HCT116 (cell line): Measurements from ENCODE around the gene SNAI1. TPM values are rescaled to one million over a fixed set of nuclear protein-coding genes. Genes with fewer than 3 reads are reported as not detected.

Source experiments
- ATAC-seq: fragments of 200-7000 bp; cut with Tn5 transposase; 2 replicates; pipeline ENCODE4 v1.9.1; 2020; ENCODE audit warnings: mild to moderate bottlenecking, moderate library complexity
- BruUV-seq: library from RNA; stranded (reverse); fragments of 400-500 nt; replicated peaks from 2 replicates; lab custom pipeline; 2021; lab: Mats Ljungman, UMichigan
- CTCF ChIA-PET: fragments of 300-600 bp; sonication (Branson Sonifier 250); formaldehyde crosslinking; loops from one replicate; lab custom pipeline; 2021; ENCODE audit warnings: antibody characterized with exemption; lab: Charles Lee
- POLR2A ChIA-PET: fragments of 300-600, 350-600 bp; sonication (Branson Sonifier 250); formaldehyde crosslinking; loops from one replicate; lab custom pipeline; 2021; ENCODE audit warnings: antibody characterized with exemption; lab: Charles Lee
- RAD21 ChIA-PET, 2 experiments: fragments of 300-600 bp; sonication (Branson Sonifier 250); formaldehyde crosslinking; loops; one replicate each; lab custom pipeline; 2023; ENCODE audit warnings: low total read pairs in 2 of 2; ENCODE audit not compliant: uncharacterized antibody in 2 of 2, unreplicated experiment in 2 of 2, low non-redundant PET in 1 of 2; lab: Charles Lee
- DNase-seq: peaks from one replicate; pipeline ENCODE4 v3.0.0-alpha.2; 2010; ENCODE audit warnings: low read depth, low spot score
- H2AFZ ChIP-seq: fragments of 200-600 bp; shearing (Covaris generic), sonication (generic); 2 replicates; pipeline ENCODE4 v1.6.1; 2017; ENCODE audit warnings: low read depth, mixed run types, mixed read lengths, antibody characterized with exemption, low read length; ENCODE audit not compliant: poor library complexity, severe bottlenecking
- H3K27ac ChIP-seq: 2 replicates; pipeline ENCODE4 v1.5.1; 2012; ENCODE audit warnings: low read depth, low read length
- H3K27me3 ChIP-seq: fragments of 200-600 bp; sonication (generic); 2 replicates; pipeline ENCODE4 v1.6.1; 2016; ENCODE audit warnings: mixed run types, low read length, mixed read lengths; ENCODE audit not compliant: insufficient read depth
- H3K36me3 ChIP-seq, 2 experiments: fragments of 200-500 bp in 1 of 2; fragments of 200-600 bp in 1 of 2; sonication (Bioruptor generic) in 1 of 2; sonication (generic) in 1 of 2; 2 replicates each; pipeline versions ENCODE4 v1.5.1 to v1.6.1; 2014 to 2016; ENCODE audit warnings: low read length in 2 of 2, inconsistent platforms in 1 of 2, mixed read lengths in 1 of 2, mixed run types in 1 of 2; ENCODE audit not compliant: insufficient read depth in 2 of 2, control insufficient read depth in 1 of 2
- H3K4me1 ChIP-seq, 2 experiments: fragments of 200-600 bp in 1 of 2; sonication (generic) in 1 of 2; 2 replicates each; pipeline versions ENCODE4 v1.5.1 to v1.6.1; 2012 to 2017; ENCODE audit warnings: low read length in 2 of 2, inconsistent platforms in 1 of 2, mild to moderate bottlenecking in 1 of 2, mixed read lengths in 1 of 2, mixed run types in 1 of 2, moderate library complexity in 1 of 2; ENCODE audit not compliant: insufficient read depth in 2 of 2, control insufficient read depth in 1 of 2
- H3K4me2 ChIP-seq: fragments of 200-600 bp; sonication (generic); 2 replicates; pipeline ENCODE4 v1.6.1; 2017; ENCODE audit warnings: mixed run types, low read length, mixed read lengths
- H3K4me3 ChIP-seq, 2 experiments: fragments of 200-600 bp in 1 of 2; sonication (generic) in 1 of 2; replicated peaks in 1 of 2; 2 replicates each; pipeline ENCODE4 v1.5.1; 2011 to 2016; ENCODE audit warnings: low read length in 2 of 2, control low read depth in 1 of 2, low read depth in 1 of 2, mild to moderate bottlenecking in 1 of 2, mixed read lengths in 1 of 2, mixed run types in 1 of 2
- H3K79me2 ChIP-seq: fragments of 200-600 bp; sonication (generic); 2 replicates; pipeline ENCODE4 v1.6.1; 2017; ENCODE audit warnings: mild to moderate bottlenecking, mixed run types, low read length, moderate library complexity, mixed read lengths; ENCODE audit not compliant: insufficient read depth
- H3K9ac ChIP-seq: fragments of 200-600 bp; sonication (generic); 2 replicates; pipeline ENCODE4 v1.6.1; 2016; ENCODE audit warnings: low read length, mixed read lengths
- H3K9me2 ChIP-seq: fragments of 200-600 bp; sonication (generic), shearing (Covaris generic); 2 replicates; pipeline ENCODE4 v1.6.1; 2017; ENCODE audit warnings: mixed run types, mild to moderate bottlenecking, moderate library complexity; ENCODE audit not compliant: insufficient read depth
- H3K9me3 ChIP-seq, 2 experiments: fragments of 200-500 bp in 1 of 2; fragments of 200-600 bp in 1 of 2; sonication (Bioruptor generic) in 1 of 2; sonication (generic) in 1 of 2; 2 replicates each; pipeline ENCODE4 v1.6.1; 2014 to 2017; ENCODE audit warnings: low read length in 2 of 2, mixed read lengths in 2 of 2, inconsistent platforms in 1 of 2, low read depth in 1 of 2, mild to moderate bottlenecking in 1 of 2, mixed run types in 1 of 2, moderate library complexity in 1 of 2; ENCODE audit not compliant: control insufficient read depth in 1 of 2, insufficient read depth in 1 of 2
- H4K20me1 ChIP-seq: fragments of 200-600 bp; sonication (generic), shearing (Covaris generic); 2 replicates; pipeline ENCODE4 v1.6.1; 2017; ENCODE audit warnings: mixed run types, mild to moderate bottlenecking, moderate library complexity; ENCODE audit not compliant: insufficient read depth
- FOSL1 ChIP-seq: IDR thresholded peaks from 2 replicates; pipeline ENCODE4 v1.6.1; 2012; ENCODE audit warnings: low read depth
- JUND ChIP-seq: IDR thresholded peaks from 2 replicates; pipeline ENCODE4 v1.6.1; 2012
- POLR2AphosphoS5 ChIP-seq: IDR thresholded peaks from 2 replicates; pipeline ENCODE4 v1.6.1; 2011; ENCODE audit warnings: mild to moderate bottlenecking, low read depth, low read length, moderate library complexity
- SIN3A ChIP-seq: IDR thresholded peaks from 2 replicates; pipeline ENCODE4 v1.6.1; 2012; ENCODE audit warnings: low read depth
- YY1 ChIP-seq: IDR thresholded peaks from 2 replicates; pipeline ENCODE4 v1.6.1; 2011; ENCODE audit warnings: low read length, low read depth, moderate library complexity, mild to moderate bottlenecking; ENCODE audit not compliant: insufficient replicate concordance; ENCODE audit errors: extremely low read depth
- ZFX ChIP-seq: fragments of 450-650 bp; IDR thresholded peaks from 2 replicates; pipeline ENCODE4 v1.6.1; 2017
- intact Hi-C: fragments of 100-400 bp; cut with micrococcal nuclease; formaldehyde crosslinking; loops from 2 replicates; pipeline ENCODE4 v1.10.0; 2022
- total RNA-seq: library from RNA; stranded (reverse); gene quantifications from one replicate; pipeline ENCODE4 v1.2.1, GENCODE V29; 2021; ENCODE audit not compliant: unreplicated experiment
- TF ChIP-seq, protein P1 (sequence below), 3 experiments: fragments of 200-600 bp in 1 of 3; sonication (generic) in 1 of 3; IDR thresholded peaks in 2 of 3; conservative IDR thresholded peaks in 1 of 3; 2 replicates each; pipeline ENCODE4 v1.5.1; 2012 to 2017; ENCODE audit warnings: low read depth in 2 of 3, low read length in 2 of 3, antibody characterized with exemption in 1 of 3, borderline replicate concordance in 1 of 3, control low read depth in 1 of 3, mild to moderate bottlenecking in 1 of 3, mixed read lengths in 1 of 3, mixed run types in 1 of 3, moderate library complexity in 1 of 3; ENCODE audit not compliant: insufficient read depth in 1 of 3
- TF ChIP-seq, protein P2 (sequence below): IDR thresholded peaks from 2 replicates; pipeline ENCODE4 v1.6.1; 2012; ENCODE audit warnings: low read depth
- TF ChIP-seq, protein P3 (sequence below): IDR thresholded peaks from 2 replicates; pipeline ENCODE4 v1.6.1; 2011; ENCODE audit warnings: mild to moderate bottlenecking, low read length, moderate library complexity; ENCODE audit not compliant: insufficient replicate concordance; ENCODE audit errors: extremely low read depth
- TF ChIP-seq, protein P4 (sequence below): IDR thresholded peaks from 2 replicates; pipeline ENCODE4 v1.6.1; 2012

SNAI1 gene
- total RNA-seq, 1 experiment from 2014 or later, result 13.4 TPM

DNA sequence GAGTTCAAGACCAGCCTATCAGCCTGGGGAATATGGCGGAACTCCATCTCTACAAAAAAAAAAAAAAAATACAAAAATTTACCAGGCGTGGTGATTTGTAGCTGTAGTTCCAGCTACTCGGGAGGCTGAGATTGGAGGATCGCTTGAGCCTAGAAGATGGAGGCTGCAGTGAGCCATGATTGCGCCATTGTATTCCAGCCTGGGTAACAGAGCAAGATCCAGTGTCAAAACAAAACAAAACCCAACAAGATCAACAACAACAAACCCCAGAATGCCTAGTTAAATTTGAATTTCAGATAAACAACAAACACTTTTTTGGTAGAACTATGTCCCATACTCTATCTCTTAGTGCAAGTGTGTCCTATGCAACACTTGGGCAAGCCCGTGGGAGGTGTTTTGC is 39.9 kb downstream of the SNAI1 start:
- Histone ChIP-seq H4K20me1 (no peaks in the 10 kb centered on the region), H3K9me3 (no peaks in the 10 kb centered on the region), H3K4me1 (peaks cover 0 to 14% of the 10 kb centered on the region in 2 experiments; a peak in 2 of 4 replicates), H2AFZ (no peak overlapping the region), H3K9me2 (no peaks in the 10 kb centered on the region), H3K9ac (no peak overlapping the region), H3K27ac (no peak overlapping the region), H3K4me2 (no peak overlapping the region), H3K4me3 (no peak overlapping the region), H3K36me3 (no peaks in the 10 kb centered on the region), H3K27me3 (no peaks in the 10 kb centered on the region), H3K79me2 (no peaks in the 10 kb centered on the region)
- CTCF ChIA-PET, result no interaction called here
- POLR2A ChIA-PET, result no interaction called here
- TF ChIP-seq SIN3A (no peak), POLR2AphosphoS5 (no peak)
- DNase-seq, result no peak
- ATAC-seq, result no peak
- intact Hi-C loops, result no loop called here
- RAD21 ChIA-PET, result no interaction called here
- no TSS peak for BruUV-seq

DNA sequence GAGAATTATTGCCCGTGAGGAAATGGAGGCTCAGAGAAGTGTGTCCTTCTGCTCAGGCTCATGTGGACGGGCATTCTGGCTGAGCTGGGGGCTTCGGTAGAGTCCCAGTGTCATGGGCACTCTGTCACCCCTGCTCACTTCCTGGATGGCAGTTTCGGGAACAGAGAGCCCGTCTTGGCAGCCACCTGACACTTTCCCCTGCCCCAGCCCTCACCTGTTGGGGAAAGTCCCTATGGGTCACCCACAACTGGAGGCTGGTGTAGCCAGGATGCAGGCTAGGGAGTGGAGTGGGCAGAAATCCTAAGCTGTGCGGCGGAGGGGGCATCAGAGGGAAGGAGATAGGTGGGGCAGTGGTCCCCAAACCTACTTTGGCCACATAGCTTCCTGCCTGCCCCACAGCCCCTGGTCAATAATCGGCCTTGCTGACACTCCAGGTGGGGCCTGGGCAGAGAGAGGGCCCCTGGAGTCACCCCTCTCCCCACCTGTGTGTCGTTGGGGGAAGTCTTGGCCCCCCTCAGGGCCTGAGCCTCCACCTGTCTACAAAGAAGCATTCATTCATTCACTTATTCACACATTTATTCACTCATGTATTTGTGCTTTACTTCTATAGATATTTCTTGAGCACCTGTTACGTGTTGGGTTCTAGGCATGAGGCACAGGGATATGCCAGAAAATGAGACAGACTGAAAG is 40.5 kb downstream of the SNAI1 start:
- no peaks in the 10 kb centered on the region for H3K36me3 ChIP-seq
- intact Hi-C loops, result no loop called here
- H3K27me3 ChIP-seq, result no peaks in the 10 kb centered on the region
- H3K4me2 ChIP-seq, result no peak overlapping the region
- peaks cover 0 to 20% of the 10 kb centered on the region in 2 experiments; a peak in 2 of 4 replicates for H3K4me1 ChIP-seq
- H3K27ac ChIP-seq, result no peak overlapping the region
- BruUV-seq, result no TSS peak
- no peaks in the 10 kb centered on the region for H3K79me2 ChIP-seq
- RAD21 ChIA-PET, result no interaction called here
- H3K9me3 ChIP-seq, result no peaks in the 10 kb centered on the region
- ATAC-seq (no peak), DNase-seq (no peak)
- no peak overlapping the region for H3K4me3 ChIP-seq
- CTCF ChIA-PET, result no interaction called here
- H2AFZ ChIP-seq, result no peak overlapping the region
- H3K9ac ChIP-seq, result no peak overlapping the region
- H4K20me1 ChIP-seq, result no peaks in the 10 kb centered on the region
- POLR2A ChIA-PET, result no interaction called here
- no peaks in the 10 kb centered on the region for H3K9me2 ChIP-seq
- TF ChIP-seq, protein P1, sequence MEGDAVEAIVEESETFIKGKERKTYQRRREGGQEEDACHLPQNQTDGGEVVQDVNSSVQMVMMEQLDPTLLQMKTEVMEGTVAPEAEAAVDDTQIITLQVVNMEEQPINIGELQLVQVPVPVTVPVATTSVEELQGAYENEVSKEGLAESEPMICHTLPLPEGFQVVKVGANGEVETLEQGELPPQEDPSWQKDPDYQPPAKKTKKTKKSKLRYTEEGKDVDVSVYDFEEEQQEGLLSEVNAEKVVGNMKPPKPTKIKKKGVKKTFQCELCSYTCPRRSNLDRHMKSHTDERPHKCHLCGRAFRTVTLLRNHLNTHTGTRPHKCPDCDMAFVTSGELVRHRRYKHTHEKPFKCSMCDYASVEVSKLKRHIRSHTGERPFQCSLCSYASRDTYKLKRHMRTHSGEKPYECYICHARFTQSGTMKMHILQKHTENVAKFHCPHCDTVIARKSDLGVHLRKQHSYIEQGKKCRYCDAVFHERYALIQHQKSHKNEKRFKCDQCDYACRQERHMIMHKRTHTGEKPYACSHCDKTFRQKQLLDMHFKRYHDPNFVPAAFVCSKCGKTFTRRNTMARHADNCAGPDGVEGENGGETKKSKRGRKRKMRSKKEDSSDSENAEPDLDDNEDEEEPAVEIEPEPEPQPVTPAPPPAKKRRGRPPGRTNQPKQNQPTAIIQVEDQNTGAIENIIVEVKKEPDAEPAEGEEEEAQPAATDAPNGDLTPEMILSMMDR (IDR thresholded peaks at IDR 0.05 in 2 of 3, conservative IDR thresholded peaks at IDR 0.05 in 1 of 3; ENCODE audit: borderline replicate concordance in 1 of 3, insufficient read depth in 1 of 3, low read depth in 2 of 3, low read length in 2 of 3), result no peak
- TF ChIP-seq YY1 (no peak), JUND (no peak), FOSL1 (no peak), SIN3A (no peak), ZFX (no peak)
- TF ChIP-seq, protein P2, sequence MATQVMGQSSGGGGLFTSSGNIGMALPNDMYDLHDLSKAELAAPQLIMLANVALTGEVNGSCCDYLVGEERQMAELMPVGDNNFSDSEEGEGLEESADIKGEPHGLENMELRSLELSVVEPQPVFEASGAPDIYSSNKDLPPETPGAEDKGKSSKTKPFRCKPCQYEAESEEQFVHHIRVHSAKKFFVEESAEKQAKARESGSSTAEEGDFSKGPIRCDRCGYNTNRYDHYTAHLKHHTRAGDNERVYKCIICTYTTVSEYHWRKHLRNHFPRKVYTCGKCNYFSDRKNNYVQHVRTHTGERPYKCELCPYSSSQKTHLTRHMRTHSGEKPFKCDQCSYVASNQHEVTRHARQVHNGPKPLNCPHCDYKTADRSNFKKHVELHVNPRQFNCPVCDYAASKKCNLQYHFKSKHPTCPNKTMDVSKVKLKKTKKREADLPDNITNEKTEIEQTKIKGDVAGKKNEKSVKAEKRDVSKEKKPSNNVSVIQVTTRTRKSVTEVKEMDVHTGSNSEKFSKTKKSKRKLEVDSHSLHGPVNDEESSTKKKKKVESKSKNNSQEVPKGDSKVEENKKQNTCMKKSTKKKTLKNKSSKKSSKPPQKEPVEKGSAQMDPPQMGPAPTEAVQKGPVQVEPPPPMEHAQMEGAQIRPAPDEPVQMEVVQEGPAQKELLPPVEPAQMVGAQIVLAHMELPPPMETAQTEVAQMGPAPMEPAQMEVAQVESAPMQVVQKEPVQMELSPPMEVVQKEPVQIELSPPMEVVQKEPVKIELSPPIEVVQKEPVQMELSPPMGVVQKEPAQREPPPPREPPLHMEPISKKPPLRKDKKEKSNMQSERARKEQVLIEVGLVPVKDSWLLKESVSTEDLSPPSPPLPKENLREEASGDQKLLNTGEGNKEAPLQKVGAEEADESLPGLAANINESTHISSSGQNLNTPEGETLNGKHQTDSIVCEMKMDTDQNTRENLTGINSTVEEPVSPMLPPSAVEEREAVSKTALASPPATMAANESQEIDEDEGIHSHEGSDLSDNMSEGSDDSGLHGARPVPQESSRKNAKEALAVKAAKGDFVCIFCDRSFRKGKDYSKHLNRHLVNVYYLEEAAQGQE, result no peak
- TF ChIP-seq, protein P3, sequence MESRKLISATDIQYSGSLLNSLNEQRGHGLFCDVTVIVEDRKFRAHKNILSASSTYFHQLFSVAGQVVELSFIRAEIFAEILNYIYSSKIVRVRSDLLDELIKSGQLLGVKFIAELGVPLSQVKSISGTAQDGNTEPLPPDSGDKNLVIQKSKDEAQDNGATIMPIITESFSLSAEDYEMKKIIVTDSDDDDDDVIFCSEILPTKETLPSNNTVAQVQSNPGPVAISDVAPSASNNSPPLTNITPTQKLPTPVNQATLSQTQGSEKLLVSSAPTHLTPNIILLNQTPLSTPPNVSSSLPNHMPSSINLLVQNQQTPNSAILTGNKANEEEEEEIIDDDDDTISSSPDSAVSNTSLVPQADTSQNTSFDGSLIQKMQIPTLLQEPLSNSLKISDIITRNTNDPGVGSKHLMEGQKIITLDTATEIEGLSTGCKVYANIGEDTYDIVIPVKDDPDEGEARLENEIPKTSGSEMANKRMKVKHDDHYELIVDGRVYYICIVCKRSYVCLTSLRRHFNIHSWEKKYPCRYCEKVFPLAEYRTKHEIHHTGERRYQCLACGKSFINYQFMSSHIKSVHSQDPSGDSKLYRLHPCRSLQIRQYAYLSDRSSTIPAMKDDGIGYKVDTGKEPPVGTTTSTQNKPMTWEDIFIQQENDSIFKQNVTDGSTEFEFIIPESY, result no peak
- TF ChIP-seq, protein P4, sequence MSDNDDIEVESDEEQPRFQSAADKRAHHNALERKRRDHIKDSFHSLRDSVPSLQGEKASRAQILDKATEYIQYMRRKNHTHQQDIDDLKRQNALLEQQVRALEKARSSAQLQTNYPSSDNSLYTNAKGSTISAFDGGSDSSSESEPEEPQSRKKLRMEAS, result no peak
